ENCODE results near the gene SOX21.

Gene SOX21

DNA sequence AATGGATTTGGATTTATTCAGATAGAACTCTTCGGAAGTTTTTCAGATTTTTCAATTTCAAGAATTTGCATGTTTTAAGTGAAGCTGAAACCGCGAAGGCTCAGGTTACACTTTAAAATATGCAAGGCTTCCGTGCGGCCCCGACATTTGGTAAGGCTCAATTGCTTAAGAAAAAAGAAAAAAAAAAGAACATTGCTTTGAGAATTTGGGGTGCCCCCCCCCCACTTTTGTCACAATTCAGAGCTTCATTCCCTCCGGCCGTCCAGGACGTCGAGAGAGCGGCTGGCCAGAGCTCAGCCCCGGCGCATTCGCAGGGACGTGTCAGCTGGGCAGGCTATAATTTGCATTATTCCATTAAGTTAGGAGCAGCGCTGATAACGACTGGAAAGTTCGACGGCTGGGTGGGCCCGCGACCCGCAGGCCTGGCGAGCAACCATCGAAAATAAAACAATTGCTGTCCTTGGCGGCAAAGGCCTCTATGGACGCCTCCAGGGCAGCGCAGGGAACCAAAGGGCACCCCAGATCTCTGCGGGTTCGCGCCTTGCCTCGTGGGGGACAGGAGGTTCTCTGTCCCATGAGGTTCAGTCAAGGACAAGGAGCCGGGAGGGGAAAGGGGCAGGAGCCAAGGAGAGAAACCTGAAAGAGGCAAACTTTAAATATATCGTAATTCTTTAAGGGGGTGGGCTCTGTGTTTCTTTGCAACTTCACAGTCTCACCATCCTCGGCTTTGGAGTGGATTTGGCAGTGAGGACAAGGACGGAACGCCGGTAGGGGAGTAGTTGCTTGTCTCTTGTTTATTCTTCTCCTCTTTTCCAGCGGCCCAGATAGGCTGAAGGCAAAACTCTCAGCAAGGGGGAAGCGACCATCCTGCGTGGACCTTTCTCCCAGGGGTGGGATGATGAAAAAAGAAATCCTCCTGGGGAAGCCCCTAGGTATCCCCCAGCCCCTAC, 7.0 kb downstream of the SOX21 start:
- DNase-seq (ENCODE audit: low read depth, low spot score): no peak
- no peak overlapping the region for H3K4me3 ChIP-seq (ENCODE audit: low read depth, low read length)
- TF ChIP-seq, protein P1, sequence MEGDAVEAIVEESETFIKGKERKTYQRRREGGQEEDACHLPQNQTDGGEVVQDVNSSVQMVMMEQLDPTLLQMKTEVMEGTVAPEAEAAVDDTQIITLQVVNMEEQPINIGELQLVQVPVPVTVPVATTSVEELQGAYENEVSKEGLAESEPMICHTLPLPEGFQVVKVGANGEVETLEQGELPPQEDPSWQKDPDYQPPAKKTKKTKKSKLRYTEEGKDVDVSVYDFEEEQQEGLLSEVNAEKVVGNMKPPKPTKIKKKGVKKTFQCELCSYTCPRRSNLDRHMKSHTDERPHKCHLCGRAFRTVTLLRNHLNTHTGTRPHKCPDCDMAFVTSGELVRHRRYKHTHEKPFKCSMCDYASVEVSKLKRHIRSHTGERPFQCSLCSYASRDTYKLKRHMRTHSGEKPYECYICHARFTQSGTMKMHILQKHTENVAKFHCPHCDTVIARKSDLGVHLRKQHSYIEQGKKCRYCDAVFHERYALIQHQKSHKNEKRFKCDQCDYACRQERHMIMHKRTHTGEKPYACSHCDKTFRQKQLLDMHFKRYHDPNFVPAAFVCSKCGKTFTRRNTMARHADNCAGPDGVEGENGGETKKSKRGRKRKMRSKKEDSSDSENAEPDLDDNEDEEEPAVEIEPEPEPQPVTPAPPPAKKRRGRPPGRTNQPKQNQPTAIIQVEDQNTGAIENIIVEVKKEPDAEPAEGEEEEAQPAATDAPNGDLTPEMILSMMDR (IDR thresholded peaks at IDR 0.05; ENCODE audit: low read depth, low read length): no peak
- in situ Hi-C loops (cut with HindIII; ENCODE audit: low sequenced_read_pairs): no loop called here

DNA sequence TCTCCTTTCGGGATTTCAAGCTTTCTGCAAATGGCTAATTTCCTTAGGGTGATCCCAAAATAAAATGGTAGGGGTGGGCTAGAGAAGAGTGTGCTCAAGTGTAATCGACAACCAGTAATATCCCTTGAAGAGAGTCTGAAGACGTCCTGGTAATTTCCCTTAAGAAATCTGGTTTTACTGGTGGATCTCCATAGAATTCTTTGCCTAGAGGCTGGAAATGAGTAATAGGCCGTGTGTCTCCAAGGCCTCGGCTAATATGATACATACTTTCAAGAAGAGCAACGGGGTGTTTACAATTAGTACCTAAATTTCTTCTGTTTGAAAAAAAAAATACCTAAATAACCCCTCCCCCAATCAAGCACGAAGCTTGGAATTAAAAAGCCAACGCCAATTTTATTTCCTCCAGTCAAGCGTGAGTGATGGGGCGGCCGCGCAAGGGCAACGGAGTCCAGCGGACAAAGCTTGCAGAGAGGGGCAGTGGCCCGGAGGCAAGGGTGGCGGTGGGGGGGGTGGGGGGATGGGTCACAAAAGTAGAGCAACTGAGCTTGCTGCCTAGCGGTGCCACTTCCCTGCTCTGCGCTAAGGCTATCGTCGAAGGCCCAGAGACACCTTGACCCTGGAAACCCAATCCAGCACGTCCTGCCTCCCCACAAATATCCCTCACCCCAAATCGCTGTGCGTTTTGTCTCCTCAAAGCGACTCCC, 7.8 kb downstream of the SOX21 start:
- in situ Hi-C loops (cut with HindIII; ENCODE audit: low sequenced_read_pairs): no loop called here
- no peak for DNase-seq (ENCODE audit: low read depth, low spot score)

DNA sequence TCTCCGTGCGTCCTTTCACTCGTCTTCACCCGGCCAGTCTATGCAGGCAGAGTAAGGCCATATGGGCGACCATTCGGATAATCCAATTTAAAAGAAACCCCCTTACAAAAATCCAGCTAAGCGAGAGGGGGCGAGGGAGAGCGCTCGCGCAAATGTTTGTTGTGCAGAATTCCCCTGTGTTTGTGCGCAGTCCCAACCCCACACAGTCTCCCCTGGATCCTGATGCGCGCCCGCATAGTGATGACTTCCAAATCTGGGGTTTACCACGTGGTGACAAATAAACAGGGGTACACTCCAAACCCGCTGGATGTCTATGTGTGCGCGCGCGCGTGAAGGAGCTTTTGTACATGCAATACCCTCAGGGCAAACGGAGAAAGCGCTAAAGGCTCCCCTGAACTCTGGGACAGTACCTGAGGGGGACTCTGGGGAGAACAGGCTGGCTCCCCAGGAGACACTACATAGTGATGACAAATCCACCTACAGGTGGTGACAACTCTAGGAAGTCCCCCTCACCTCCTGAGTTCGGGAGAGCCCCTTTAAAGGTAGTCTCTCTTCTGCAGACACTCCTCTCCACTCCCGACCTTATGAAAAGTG, 8.5 kb downstream of the SOX21 start:
- H3K4me3 ChIP-seq (ENCODE audit: low read depth, low read length): no peak overlapping the region
- TF ChIP-seq, protein P1 (IDR thresholded peaks at IDR 0.05; ENCODE audit: low read depth, low read length): no peak
- DNase-seq (ENCODE audit: low read depth, low spot score): no peak
- in situ Hi-C loops (cut with HindIII; ENCODE audit: low sequenced_read_pairs): no loop called here

More for the DNA sequence above, 7.8 kb downstream of the SOX21 start:
- TF ChIP-seq, protein P1 (IDR thresholded peaks at IDR 0.05; ENCODE audit: low read depth, low read length): no peak
- H3K4me3 ChIP-seq (ENCODE audit: low read depth, low read length): no peak overlapping the region

DNA sequence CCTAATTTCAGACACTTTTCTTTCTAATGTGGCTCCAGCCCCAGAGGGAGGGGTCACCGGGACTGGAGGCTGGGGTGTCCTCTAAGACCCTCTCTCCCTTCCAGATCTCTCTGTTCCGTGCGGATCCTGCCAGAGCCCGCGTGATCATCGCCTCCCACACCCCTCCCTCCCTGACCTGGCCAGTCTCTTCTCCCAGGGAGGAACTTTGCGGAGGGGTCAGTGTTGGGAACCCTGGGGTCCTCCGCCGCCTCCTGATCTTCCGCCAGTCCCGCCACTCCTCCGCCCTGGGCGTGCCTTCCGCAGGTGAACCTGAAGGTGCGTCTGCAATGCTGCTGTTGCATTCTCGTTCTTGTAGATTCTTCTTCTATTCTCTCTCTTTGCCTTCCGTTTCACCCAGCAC, 9.1 kb downstream of the SOX21 start:
- DNase-seq (ENCODE audit: low read depth, low spot score): no peak
- in situ Hi-C loops (cut with HindIII; ENCODE audit: low sequenced_read_pairs): no loop called here
- no peak overlapping the region for H3K4me3 ChIP-seq (ENCODE audit: low read depth, low read length)
- TF ChIP-seq, protein P1 (IDR thresholded peaks at IDR 0.05; ENCODE audit: low read depth, low read length): no peak

DNA sequence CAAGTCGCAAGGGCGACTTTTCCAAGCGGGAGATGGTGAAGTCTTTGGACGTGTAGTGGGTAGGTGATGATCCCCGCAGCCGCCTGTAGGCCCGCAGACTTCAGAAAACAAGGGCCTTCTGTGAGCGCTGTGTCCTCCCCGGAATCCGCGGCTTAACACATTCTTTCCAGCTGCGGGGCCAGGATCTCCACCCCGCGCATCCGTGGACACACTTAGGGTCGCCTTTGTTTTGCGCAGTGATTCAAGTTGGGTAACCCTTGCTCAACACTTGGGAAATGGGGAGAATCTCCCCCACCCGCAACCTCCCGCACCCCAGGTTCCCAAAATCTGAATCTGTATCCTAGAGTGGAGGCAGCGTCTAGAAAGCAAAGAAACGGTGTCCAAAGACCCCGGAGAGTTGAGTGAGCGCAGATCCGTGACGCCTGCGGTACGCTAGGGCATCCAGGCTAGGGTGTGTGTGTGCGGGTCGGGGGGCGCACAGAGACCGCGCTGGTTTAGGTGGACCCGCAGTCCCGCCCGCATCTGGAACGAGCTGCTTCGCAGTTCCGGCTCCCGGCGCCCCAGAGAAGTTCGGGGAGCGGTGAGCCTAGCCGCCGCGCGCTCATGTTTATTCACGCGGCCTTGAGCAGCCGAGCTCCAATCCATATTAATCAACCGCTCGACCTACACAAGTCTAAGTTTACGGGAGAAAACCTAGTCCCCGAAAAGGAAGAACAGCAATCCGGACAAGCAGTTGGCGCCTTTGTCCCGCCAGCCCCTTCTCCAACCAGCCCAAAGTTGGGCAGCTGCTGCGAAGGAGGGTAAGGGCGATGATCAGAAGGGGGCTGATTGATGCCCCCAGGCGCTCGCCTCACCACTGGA, 9.9 kb downstream of the SOX21 start:
- no peak for DNase-seq (ENCODE audit: low read depth, low spot score)
- TF ChIP-seq, protein P1 (IDR thresholded peaks at IDR 0.05; ENCODE audit: low read depth, low read length): no peak
- in situ Hi-C loops (cut with HindIII; ENCODE audit: low sequenced_read_pairs): no loop called here
- no peak overlapping the region for H3K4me3 ChIP-seq (ENCODE audit: low read depth, low read length)
